Measurements from ENCODE around the gene CAMK1D.

- TF ChIP-seq POLR2AphosphoS5 (IDR thresholded peaks at IDR 0.05; ENCODE audit: low read depth) (no peak), CTCF (conservative IDR thresholded peaks at IDR 0.05; ENCODE audit: low read depth in 2 of 2) (no peak), REST (IDR thresholded peaks at IDR 0.05; ENCODE audit: unreplicated experiment) (no peak), JUNB (IDR thresholded peaks at IDR 0.05; ENCODE audit: unreplicated experiment) (no peak), EZH2phosphoT487 (IDR thresholded peaks at IDR 0.05; ENCODE audit: unreplicated experiment) (no peak), EZH2 (IDR thresholded peaks at IDR 0.05; ENCODE audit: low read depth, unreplicated experiment) (no peak)
Observed at GRCh38 chr10:12389154-12389734, 39.9 kb downstream of the CAMK1D start.
